ENCODE data around the gene PTPRN2. TPM values are rescaled to one million over a fixed set of nuclear protein-coding genes. Genes with fewer than 3 reads are reported as not detected.
"Not testable (repeated sequence)": the region's sequence is repeated elsewhere in the genome, so short reads cannot be mapped to it uniquely, and the experiment has no call there.

The PTPRN2 gene
- total RNA-seq, 1 donor from 2014 or later, result 11.4 TPM

DNA sequence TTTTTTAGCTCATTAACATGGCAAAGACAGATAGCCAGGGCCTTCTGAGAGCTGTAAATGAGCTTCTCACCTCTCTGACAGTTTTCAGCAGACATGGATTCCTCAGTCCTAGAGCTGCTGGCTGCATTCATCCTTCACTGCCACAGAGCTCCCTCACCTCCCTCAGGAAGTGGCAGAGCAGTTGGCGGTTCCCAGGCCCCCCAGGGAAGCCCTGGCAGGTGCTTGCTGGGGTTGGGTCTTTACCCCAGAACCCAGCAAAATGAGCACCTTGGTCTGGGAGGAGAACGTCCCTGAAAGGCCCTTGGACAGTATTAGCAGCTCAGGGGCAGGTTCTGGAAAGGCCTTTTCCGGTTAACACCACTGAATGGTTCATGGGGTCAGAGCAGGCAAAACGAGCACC, 288.0 kb downstream of the PTPRN2 start:
- Mint-ChIP-seq H3K27me3 (no peaks in the 10 kb centered on the region), H3K9me3 (ENCODE audit: low read depth) (peaks cover 3% of the 10 kb centered on the region), H3K27ac (no peak overlapping the region), H3K4me1 (ENCODE audit: low read depth) (no peaks in the 10 kb centered on the region), H3K36me3 (ENCODE audit: insufficient read depth) (peaks cover 2% of the 10 kb centered on the region), H3K4me3 (ENCODE audit: low read depth) (no peak overlapping the region)
- no peak for TF ChIP-seq CTCF (IDR thresholded peaks at IDR 0.05; ENCODE audit: unreplicated experiment)
- no peak for DNase-seq (ENCODE audit: low spot score, unreplicated experiment)

GRCh38 chr7:158296798-158297104, 290.9 kb downstream of the PTPRN2 start:
- no peak for DNase-seq (ENCODE audit: low spot score, unreplicated experiment)
- Mint-ChIP-seq H3K4me1 (ENCODE audit: low read depth) (no peaks in the 10 kb centered on the region), H3K9me3 (ENCODE audit: low read depth) (peaks cover 3% of the 10 kb centered on the region), H3K27me3 (no peaks in the 10 kb centered on the region), H3K27ac (no peak overlapping the region), H3K4me3 (ENCODE audit: low read depth) (no peak overlapping the region), H3K36me3 (ENCODE audit: insufficient read depth) (peaks cover 2% of the 10 kb centered on the region)
- no peak for TF ChIP-seq CTCF (IDR thresholded peaks at IDR 0.05; ENCODE audit: unreplicated experiment)

GRCh38 chr7:158295966-158296797, 291.4 kb downstream of the PTPRN2 start:
- no peak overlapping the region for H3K27ac Mint-ChIP-seq
- H3K27me3 Mint-ChIP-seq, result no peaks in the 10 kb centered on the region
- no peak overlapping the region for H3K4me3 Mint-ChIP-seq (ENCODE audit: low read depth)
- peaks cover 2% of the 10 kb centered on the region for H3K36me3 Mint-ChIP-seq (ENCODE audit: insufficient read depth)
- DNase-seq (ENCODE audit: low spot score, unreplicated experiment), result no peak
- H3K4me1 Mint-ChIP-seq (ENCODE audit: low read depth), result no peaks in the 10 kb centered on the region
- H3K9me3 Mint-ChIP-seq (ENCODE audit: low read depth), result peaks cover 3% of the 10 kb centered on the region
- no peak for TF ChIP-seq CTCF (IDR thresholded peaks at IDR 0.05; ENCODE audit: unreplicated experiment)

DNA sequence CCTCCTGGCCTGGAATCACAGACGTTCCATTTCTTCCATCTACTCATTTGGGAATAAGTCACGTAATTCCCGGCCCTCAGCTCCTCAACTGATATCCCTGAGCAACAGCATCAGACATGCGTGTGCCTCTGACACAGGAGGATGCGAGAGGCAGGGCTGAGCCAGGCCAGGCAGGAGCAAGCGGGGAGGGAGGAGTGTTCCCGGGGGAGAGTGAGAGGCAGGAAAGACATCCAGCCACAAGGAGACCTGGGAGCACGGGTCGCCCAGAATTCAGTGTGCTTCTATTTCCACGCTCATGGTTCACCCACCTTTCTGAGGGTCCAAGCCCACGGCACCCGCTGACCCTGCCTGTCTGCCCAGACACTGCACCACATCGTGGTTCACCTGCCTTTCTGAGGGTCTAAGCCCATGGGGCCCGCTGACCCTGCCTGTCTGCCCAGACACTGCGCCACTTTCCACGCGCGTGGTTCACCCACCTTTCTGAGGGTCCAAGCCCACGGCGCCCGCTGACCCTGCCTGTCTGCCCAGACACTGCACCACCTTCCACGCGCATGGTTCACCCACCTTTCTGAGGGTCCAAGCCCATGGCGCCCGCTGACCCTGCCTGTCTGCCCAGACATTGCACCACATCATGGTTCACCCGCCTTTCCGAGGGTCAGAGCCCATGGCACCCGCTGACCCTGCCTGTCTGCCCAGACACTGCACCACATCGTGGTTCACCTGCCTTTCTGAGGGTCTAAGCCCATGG, 293.0 kb downstream of the PTPRN2 start:
- H3K27me3 Mint-ChIP-seq; H3K9me3 Mint-ChIP-seq (ENCODE audit: low read depth); H3K27ac Mint-ChIP-seq; DNase-seq (ENCODE audit: low spot score, unreplicated experiment); H3K4me1 Mint-ChIP-seq (ENCODE audit: low read depth); H3K36me3 Mint-ChIP-seq (ENCODE audit: insufficient read depth); H3K4me3 Mint-ChIP-seq (ENCODE audit: low read depth): not testable (repeated sequence)

GRCh38 chr7:158292948-158293347, 294.7 kb downstream of the PTPRN2 start:
- no peak for TF ChIP-seq CTCF (IDR thresholded peaks at IDR 0.05; ENCODE audit: unreplicated experiment)
- H3K4me3 Mint-ChIP-seq (ENCODE audit: low read depth), result no peak overlapping the region
- H3K27me3 Mint-ChIP-seq, result no peaks in the 10 kb centered on the region
- H3K36me3 Mint-ChIP-seq (ENCODE audit: insufficient read depth), result peaks cover 5% of the 10 kb centered on the region
- no peak for DNase-seq (ENCODE audit: low spot score, unreplicated experiment)
- H3K9me3 Mint-ChIP-seq (ENCODE audit: low read depth), result peaks cover 21% of the 10 kb centered on the region
- H3K27ac Mint-ChIP-seq, result no peak overlapping the region
- no peaks in the 10 kb centered on the region for H3K4me1 Mint-ChIP-seq (ENCODE audit: low read depth)
